Tibial nerve (tissue), 4 donors: Measurements from ENCODE around the gene METRNL. TPM values are rescaled to one million over a fixed set of nuclear protein-coding genes. Genes with fewer than 3 reads are reported as not detected.
"Not testable (repeated sequence)": the region's sequence is repeated elsewhere in the genome, so short reads cannot be mapped to it uniquely, and the experiment has no call there.

Experiments
- DNase-seq, 2 donors: peaks; one replicate each; pipeline ENCODE4 v3.0.0-alpha.2; 2019; ENCODE audit warnings: low spot score in 2 of 2
- H3K27ac ChIP-seq, 4 donors: fragments of 200-600 bp; sonication (generic) in 3 of 4; one replicate each; pipeline ENCODE4 v1.5.1; 2017 to 2019; ENCODE audit warnings: mild to moderate bottlenecking in 1 of 4
- H3K27me3 ChIP-seq, 2 donors: fragments of 200-600 bp; sonication (generic) in 1 of 2; one replicate each; pipeline versions ENCODE4 v1.5.1 to v1.6.0; 2017 to 2019
- H3K36me3 ChIP-seq, 3 donors: fragments of 200-600 bp; sonication (generic); one replicate each; pipeline ENCODE4 v1.5.1; 2018 to 2019
- H3K4me1 ChIP-seq, 4 donors: fragments of 200-600 bp; sonication (generic) in 3 of 4; one replicate each; pipeline ENCODE4 v1.5.1; 2017 to 2019
- H3K4me3 ChIP-seq, 4 donors: fragments of 200-600 bp; sonication (generic) in 3 of 4; one replicate each; pipeline ENCODE4 v1.5.1; 2017 to 2019; ENCODE audit warnings: mild to moderate bottlenecking in 1 of 4, moderate library complexity in 1 of 4
- H3K9me3 ChIP-seq, 4 donors: fragments of 200-600 bp; sonication (generic) in 3 of 4; one replicate each; pipeline ENCODE4 v1.5.1; 2017 to 2019
- EP300 ChIP-seq, 2 donors: sonication (generic); formaldehyde crosslinking; IDR thresholded peaks; one replicate each; pipeline ENCODE4 v1.6.1; 2017; ENCODE audit warnings: antibody characterized with exemption in 2 of 2, mild to moderate bottlenecking in 1 of 2
- POLR2A ChIP-seq, 2 donors: fragments of 450-650 bp; IDR thresholded peaks; one replicate each; pipeline ENCODE4 v1.6.1; 2017; ENCODE audit warnings: antibody characterized with exemption in 2 of 2, mild to moderate bottlenecking in 2 of 2, moderate library complexity in 2 of 2
- WGBS, 2 donors: methylation state at CpG; one replicate each; pipeline ENCODE4 v1.1.5; 2018; 5-methylcytosine and 5-hydroxymethylcytosine counted together
- total RNA-seq, 4 donors: library from RNA; depleted of rRNA; stranded (reverse); fragments of >200 nt; gene quantifications; one replicate each; pipeline ENCODE4 v1.1.0, GENCODE V29; 2016
- TF ChIP-seq, protein P1 (sequence below), 5 experiments: fragments of 200-600 bp in 3 of 5; fragments of 450-650 bp in 2 of 5; sonication (generic) in 3 of 5; IDR thresholded peaks; one replicate each; pipeline ENCODE4 v1.5.1; 2016 to 2019; ENCODE audit warnings: antibody characterized with exemption in 5 of 5, mild to moderate bottlenecking in 3 of 5, moderate library complexity in 2 of 5

The METRNL gene
- total RNA-seq, 4 donors from 2014 or later = 112 to 162 (median 147) TPM

DNA sequence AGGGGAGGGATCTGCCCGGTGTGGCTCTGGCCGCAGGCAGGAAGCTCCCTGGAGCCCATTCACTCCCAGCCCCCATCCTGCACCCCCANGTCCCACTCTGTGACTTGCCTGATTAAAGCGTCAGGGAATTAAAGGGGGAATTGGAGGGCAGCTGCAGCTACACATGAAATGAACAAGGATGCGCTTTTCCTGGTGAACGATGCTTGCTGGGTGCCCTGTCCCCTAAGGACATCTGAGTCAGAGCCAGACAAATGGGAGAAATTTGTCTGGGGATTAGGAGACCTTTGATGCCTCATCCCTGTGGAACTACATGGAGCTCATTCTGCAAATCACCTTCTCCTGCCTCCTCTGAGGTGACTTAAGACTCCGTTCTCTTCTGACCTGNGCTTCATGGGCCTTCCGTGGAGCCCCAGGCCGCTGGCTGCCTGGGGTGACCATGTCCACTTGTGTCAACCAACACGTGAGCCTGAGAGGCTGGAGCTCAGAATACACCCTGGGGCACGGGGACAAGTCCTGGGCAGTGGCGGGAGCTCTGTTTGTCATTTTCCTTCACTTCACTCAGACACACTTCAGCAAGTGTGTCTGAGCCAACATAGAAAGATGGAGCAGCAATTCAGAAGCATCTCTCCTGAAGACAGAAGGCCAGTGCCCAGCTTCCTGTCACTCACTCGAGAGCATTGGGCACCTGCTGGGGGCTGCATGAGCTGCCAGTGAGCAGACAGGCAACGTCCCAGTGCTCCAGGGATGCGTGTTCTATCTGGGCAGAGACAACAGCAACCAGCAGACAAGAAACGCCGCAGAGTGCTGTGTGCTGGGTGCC is 54.1 kb downstream of the METRNL start:
- Histone ChIP-seq H3K4me1 (peaks cover 0 to 7% (median 0%) of the 10 kb centered on the region in 4 donors), H3K4me3 (no peak overlapping the region), H3K27me3 (no peaks in the 10 kb centered on the region), H3K36me3 (no peaks in the 10 kb centered on the region), H3K9me3 (no peaks in the 10 kb centered on the region), H3K27ac (no peak overlapping the region)
- TF ChIP-seq POLR2A (IDR thresholded peaks at IDR 0.05) = no peak
- TF ChIP-seq, protein P1, sequence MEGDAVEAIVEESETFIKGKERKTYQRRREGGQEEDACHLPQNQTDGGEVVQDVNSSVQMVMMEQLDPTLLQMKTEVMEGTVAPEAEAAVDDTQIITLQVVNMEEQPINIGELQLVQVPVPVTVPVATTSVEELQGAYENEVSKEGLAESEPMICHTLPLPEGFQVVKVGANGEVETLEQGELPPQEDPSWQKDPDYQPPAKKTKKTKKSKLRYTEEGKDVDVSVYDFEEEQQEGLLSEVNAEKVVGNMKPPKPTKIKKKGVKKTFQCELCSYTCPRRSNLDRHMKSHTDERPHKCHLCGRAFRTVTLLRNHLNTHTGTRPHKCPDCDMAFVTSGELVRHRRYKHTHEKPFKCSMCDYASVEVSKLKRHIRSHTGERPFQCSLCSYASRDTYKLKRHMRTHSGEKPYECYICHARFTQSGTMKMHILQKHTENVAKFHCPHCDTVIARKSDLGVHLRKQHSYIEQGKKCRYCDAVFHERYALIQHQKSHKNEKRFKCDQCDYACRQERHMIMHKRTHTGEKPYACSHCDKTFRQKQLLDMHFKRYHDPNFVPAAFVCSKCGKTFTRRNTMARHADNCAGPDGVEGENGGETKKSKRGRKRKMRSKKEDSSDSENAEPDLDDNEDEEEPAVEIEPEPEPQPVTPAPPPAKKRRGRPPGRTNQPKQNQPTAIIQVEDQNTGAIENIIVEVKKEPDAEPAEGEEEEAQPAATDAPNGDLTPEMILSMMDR (IDR thresholded peaks at IDR 0.05) = no peak
- TF ChIP-seq EP300 (IDR thresholded peaks at IDR 0.05) = no peak
- WGBS, 2 donors = 74 to 75% methylated on average over 16 of the region's 16 CpGs
- DNase-seq = no peak

DNA sequence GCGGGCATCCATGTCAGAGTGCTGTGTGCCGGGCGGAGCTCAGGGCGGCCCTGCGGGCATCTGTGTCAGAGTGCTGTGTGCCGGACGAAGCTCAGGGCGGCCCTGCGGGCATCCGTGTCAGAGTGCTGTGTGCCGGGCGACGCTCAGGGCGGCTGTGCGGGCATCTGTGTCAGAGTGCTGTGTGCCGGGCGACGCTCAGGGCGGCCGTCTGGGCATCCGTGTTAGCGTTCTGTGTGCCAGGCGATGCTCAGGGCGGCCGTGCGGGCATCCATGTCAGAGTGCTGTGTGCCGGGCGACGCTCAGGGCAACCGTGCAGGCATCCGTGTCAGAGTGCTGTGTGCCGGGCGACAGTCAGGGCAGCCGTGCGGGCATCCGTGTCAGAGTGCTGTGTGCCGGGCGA is 55.0 kb downstream of the METRNL start:
- 90 to 92% methylated on average over 12 to 24 of the region's 38 CpGs for WGBS, 2 donors
- H3K4me1 ChIP-seq, H3K4me3 ChIP-seq, H3K36me3 ChIP-seq, H3K27me3 ChIP-seq, H3K9me3 ChIP-seq, DNase-seq, H3K27ac ChIP-seq: not testable (repeated sequence)

DNA sequence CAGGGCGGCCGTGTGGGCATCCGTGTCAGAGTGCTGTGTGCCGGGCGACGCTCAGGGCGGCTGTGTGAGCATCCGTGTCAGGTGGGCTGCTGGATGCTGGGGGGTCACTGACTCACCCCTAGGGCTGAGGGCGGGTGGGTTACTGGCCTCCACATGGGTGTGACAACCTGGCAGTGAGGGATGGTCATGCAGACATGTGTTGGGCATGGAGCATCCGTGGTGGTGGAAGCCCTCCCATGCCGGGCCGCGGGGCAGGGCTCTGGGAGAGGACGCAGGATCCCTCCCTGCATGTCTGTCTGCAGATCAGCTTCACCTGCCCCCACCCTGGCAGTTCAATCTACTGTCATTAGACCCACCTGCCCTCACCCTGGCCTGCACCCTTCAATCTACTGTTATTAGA is 56.3 kb downstream of the METRNL start:
- no peak for DNase-seq
- H3K9me3 ChIP-seq = no peaks in the 10 kb centered on the region
- TF ChIP-seq EP300 (IDR thresholded peaks at IDR 0.05) = no peak
- TF ChIP-seq, protein P1 (IDR thresholded peaks at IDR 0.05) = no peak

DNA sequence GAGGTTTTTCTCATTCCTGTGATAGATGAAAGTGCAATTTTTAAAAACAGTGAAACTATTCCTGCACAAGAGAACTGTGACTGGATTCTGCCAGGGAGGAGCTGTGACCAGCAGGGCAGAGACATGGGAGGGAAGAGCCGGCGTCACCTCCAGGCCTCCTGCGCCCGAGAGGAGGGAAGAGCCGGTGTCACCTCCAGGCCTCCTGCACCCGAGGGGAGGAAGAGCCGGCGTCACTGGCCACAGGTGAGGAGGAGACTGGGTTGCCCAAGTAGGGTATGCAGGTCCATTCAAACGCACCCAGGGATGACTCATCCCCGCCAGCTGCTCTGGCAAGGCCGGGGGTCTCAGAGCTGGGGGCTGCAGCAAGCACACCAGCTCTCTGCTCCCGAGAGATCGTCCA is 56.7 kb downstream of the METRNL start:
- no peak for TF ChIP-seq POLR2A (IDR thresholded peaks at IDR 0.05)
- TF ChIP-seq EP300 (IDR thresholded peaks at IDR 0.05) = no peak
- TF ChIP-seq, protein P1 (IDR thresholded peaks at IDR 0.05) = no peak
- no peaks in the 10 kb centered on the region for H3K9me3 ChIP-seq
- H3K27me3 ChIP-seq = no peaks in the 10 kb centered on the region
- no peak overlapping the region for H3K27ac ChIP-seq
- H3K4me3 ChIP-seq = no peak overlapping the region
- H3K36me3 ChIP-seq = no peaks in the 10 kb centered on the region
- DNase-seq = no peak
- 87 to 90% methylated on average over 13 of the region's 13 CpGs for WGBS, 2 donors
- H3K4me1 ChIP-seq = no peaks in the 10 kb centered on the region

More for the DNA sequence above, 56.3 kb downstream of the METRNL start:
- Histone ChIP-seq H3K4me1 (no peaks in the 10 kb centered on the region), H3K27ac (no peak overlapping the region), H3K4me3 (no peak overlapping the region), H3K36me3 (no peaks in the 10 kb centered on the region), H3K27me3 (no peaks in the 10 kb centered on the region)
- 90% methylated on average over 9 to 11 of the region's 14 CpGs for WGBS, 2 donors

DNA sequence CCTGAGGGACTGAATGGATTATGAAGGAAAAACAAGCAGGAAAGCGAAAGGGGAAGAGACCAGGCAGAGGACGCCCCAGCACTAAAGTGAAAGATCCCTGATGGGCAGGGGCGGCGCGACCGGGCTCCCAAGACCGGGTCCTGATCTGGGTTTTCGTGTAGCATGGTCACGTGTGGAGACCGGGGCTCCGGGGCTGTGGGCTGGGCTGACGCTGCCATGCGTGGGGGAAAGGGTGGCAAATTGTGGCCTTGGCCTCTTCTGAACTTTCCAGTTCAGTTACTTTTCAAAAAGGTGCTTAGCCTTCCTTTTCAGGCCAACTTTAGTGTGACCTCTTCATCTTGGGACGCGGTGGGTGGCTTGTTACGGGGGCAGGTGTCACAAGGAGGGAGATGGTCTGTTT is 57.5 kb downstream of the METRNL start:
- Histone ChIP-seq H3K9me3 (no peaks in the 10 kb centered on the region), H3K36me3 (no peaks in the 10 kb centered on the region), H3K4me3 (no peak overlapping the region), H3K27ac (no peak overlapping the region), H3K4me1 (no peaks in the 10 kb centered on the region), H3K27me3 (no peaks in the 10 kb centered on the region)
- DNase-seq = no peak
- TF ChIP-seq, protein P1 (IDR thresholded peaks at IDR 0.05) = no peak
- no peak for TF ChIP-seq POLR2A (IDR thresholded peaks at IDR 0.05)
- TF ChIP-seq EP300 (IDR thresholded peaks at IDR 0.05) = no peak
- 89 to 91% methylated on average over 16 of the region's 16 CpGs for WGBS, 2 donors
